ENCODE data around the gene HES6. TPM values are rescaled to one million over a fixed set of nuclear protein-coding genes. Genes with fewer than 3 reads are reported as not detected.

Gene HES6
- total RNA-seq, 2 experiments from 2014 or later, result 13.1 to 13.8 TPM

- BruUV-seq (replicated peaks), result no TSS peak
- DNase-seq (ENCODE audit: low spot score), result peak; percentile 91
- peaks cover 48% of the 10 kb centered on the region for H3K79me2 ChIP-seq (ENCODE audit: insufficient read depth, low read depth, low read length)
These were observed 36.5 kb downstream of the HES6 start, which contains the start of gene ILKAP for GRCh38 chr2:238203094-238203972. ILKAP (minus strand) TSS chr2:238203695; CDS start chr2:238203553, 142 bp downstream.

DNA sequence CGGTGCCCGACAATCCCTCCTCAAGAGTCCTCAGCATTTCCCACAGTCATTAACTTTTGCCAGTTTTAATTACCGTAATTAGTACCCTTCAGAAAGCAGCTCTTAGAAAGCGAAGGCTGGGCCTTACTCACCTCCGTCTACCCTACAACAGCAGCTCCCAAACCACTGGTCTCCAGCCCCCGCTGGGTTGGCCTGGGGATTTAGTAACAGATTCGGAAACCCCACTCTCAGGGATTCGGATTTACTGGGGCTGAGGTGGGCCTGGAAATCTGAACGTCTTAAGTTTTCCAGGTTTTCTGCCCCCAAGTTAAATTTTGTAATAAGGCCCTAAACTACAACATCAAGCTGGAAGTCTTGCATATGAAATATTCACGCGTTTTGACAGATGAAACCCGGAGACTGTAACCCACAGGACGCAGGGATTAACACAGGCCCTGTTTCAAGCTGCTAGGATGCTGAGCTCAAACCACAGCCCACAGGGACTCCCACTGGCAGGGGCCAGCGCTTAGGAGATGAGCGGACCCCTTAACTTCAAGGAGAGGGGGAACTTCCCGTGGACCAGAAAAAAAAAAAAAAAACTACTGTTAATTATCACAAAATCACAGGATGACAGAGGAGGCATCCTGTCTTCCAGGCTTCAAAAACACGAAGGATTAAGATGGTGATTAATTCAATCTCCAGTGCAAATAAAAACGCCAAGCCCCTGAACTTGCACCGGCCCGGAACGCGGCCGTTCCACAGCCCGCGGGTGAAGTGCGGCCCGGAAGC, 37.3 kb downstream of the HES6 start:
- POLR2A ChIA-PET, result interaction anchor here (0.8 to 1.2 kb wide), 2 partner anchors 9 to 94 kb away, joined by 3 to 5 read pairs; no protein-coding TSS in a partner anchor
- Histone ChIP-seq H3K4me2 (ENCODE audit: low read length) (peak overlapping the region; percentile 97), H3K4me3 (ENCODE audit: low read depth, low read length, poor library complexity, severe bottlenecking) (peak overlapping the region; percentile 96), H2AFZ (ENCODE audit: low read length) (peak overlapping the region; percentile 8; the same call in 1 of the 2 replicates), H3K79me2 (ENCODE audit: insufficient read depth, low read depth, low read length) (peaks cover 56% of the 10 kb centered on the region), H3K27ac (ENCODE audit: low read depth, low read length, poor library complexity, severe bottlenecking) (peak overlapping the region; percentile 56), H4K20me1 (ENCODE audit: insufficient read depth, low read length) (peaks cover 42% of the 10 kb centered on the region), H3K9me3 (ENCODE audit: low read length) (no peaks in the 10 kb centered on the region), H3K9me2 (ENCODE audit: insufficient read depth, low read length) (no peaks in the 10 kb centered on the region), H3K36me3 (ENCODE audit: insufficient read depth, low read length) (peaks cover 42% of the 10 kb centered on the region), H3K4me1 (ENCODE audit: insufficient read depth, low read length, poor library complexity, severe bottlenecking) (peaks cover 39% of the 10 kb centered on the region)
- intact Hi-C loops (cut with micrococcal nuclease; ENCODE audit: unreplicated experiment), result no loop called here
- no TSS peak for BruUV-seq (replicated peaks)
- DNase-seq (ENCODE audit: low spot score), result peak; percentile 48
- TF ChIP-seq, protein P1, sequence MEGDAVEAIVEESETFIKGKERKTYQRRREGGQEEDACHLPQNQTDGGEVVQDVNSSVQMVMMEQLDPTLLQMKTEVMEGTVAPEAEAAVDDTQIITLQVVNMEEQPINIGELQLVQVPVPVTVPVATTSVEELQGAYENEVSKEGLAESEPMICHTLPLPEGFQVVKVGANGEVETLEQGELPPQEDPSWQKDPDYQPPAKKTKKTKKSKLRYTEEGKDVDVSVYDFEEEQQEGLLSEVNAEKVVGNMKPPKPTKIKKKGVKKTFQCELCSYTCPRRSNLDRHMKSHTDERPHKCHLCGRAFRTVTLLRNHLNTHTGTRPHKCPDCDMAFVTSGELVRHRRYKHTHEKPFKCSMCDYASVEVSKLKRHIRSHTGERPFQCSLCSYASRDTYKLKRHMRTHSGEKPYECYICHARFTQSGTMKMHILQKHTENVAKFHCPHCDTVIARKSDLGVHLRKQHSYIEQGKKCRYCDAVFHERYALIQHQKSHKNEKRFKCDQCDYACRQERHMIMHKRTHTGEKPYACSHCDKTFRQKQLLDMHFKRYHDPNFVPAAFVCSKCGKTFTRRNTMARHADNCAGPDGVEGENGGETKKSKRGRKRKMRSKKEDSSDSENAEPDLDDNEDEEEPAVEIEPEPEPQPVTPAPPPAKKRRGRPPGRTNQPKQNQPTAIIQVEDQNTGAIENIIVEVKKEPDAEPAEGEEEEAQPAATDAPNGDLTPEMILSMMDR (conservative IDR thresholded peaks at IDR 0.05; ENCODE audit: low read length), result no peak
- no peak for TF ChIP-seq EZH2phosphoT487 (IDR thresholded peaks at IDR 0.05; ENCODE audit: borderline replicate concordance, low read depth, low read length)
- CTCF ChIA-PET (ENCODE audit: unreplicated experiment), result interaction anchor here (0.8 kb wide), 1 partner anchor 14 kb away, joined by 3 read pairs; no protein-coding TSS in a partner anchor

More at GRCh38 chr2:238203094-238203972, 36.5 kb downstream of the HES6 start, which contains the start of gene ILKAP:
- Histone ChIP-seq H3K36me3 (ENCODE audit: insufficient read depth, low read length) (peaks cover 40% of the 10 kb centered on the region), H4K20me1 (ENCODE audit: insufficient read depth, low read length) (peaks cover 37% of the 10 kb centered on the region), H3K4me1 (ENCODE audit: insufficient read depth, low read length, poor library complexity, severe bottlenecking) (peaks cover 39% of the 10 kb centered on the region), H3K4me2 (ENCODE audit: low read length) (peak within 1 kb of the TSS; percentile 97), H3K9me2 (ENCODE audit: insufficient read depth, low read length) (no peaks in the 10 kb centered on the region), H2AFZ (ENCODE audit: low read length) (peak within 1 kb of the TSS; percentile 95), H3K27ac (ENCODE audit: low read depth, low read length, poor library complexity, severe bottlenecking) (peak within 1 kb of the TSS; percentile 56), H3K9me3 (ENCODE audit: low read length) (no peaks in the 10 kb centered on the region), H3K4me3 (ENCODE audit: low read depth, low read length, poor library complexity, severe bottlenecking) (peak within 1 kb of the TSS; percentile 96)
- POLR2A ChIA-PET, result interaction anchor here (0.6 to 1.9 kb wide), 4 partner anchors 10 to 588 kb away, joined by 3 to 7 read pairs (median 6); no protein-coding TSS in a partner anchor
- CTCF ChIA-PET (ENCODE audit: unreplicated experiment), result no interaction called here
- TF ChIP-seq EZH2phosphoT487 (IDR thresholded peaks at IDR 0.05; ENCODE audit: borderline replicate concordance, low read depth, low read length), result no peak
- TF ChIP-seq, protein P1 (conservative IDR thresholded peaks at IDR 0.05; ENCODE audit: low read length), result no peak
- intact Hi-C loops (cut with micrococcal nuclease; ENCODE audit: unreplicated experiment), result no loop called here
